ENCODE measurements around the gene ARL3. TPM values are rescaled to one million over a fixed set of nuclear protein-coding genes. Genes with fewer than 3 reads are reported as not detected.

Gene ARL3
- total RNA-seq, 1 experiment from 2014 or later: 20.7 TPM

DNA sequence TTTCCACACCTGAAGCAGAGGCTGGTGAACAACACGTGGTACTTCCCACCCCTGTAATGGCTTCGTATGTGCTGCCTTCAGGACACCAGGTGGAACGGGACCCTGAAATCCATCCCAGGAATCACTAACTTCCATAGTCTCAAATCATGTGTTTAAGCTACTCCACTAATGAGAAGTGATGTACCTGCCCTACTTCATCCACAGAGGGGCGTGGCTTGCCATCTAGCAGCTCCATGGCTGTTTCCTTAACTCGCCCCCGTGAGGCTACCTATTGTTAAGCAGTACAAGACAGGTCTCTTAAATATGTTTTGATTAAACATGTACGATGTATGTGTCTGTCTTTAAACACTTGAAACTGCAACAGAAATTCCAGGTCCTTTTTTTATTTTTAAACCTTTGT lies 31.8 kb downstream of the ARL3 start:
- ATAC-seq (no peak), DNase-seq (ENCODE audit: low read depth, low spot score) (no peak)
- in situ Hi-C loops (cut with HindIII; ENCODE audit: low pct_unique_long_range_greater_than_20kb, low sequenced_read_pairs): no loop called here
- Histone ChIP-seq H3K27ac (ENCODE audit: low read length) (no peak overlapping the region), H3K27me3 (ENCODE audit: control insufficient read depth, insufficient read depth, low read length) (no peaks in the 10 kb centered on the region), H3K9me3 (ENCODE audit: control insufficient read depth, insufficient read depth, low read depth, low read length) (no peaks in the 10 kb centered on the region), H3K4me1 (ENCODE audit: control insufficient read depth, insufficient read depth, low read length) (no peaks in the 10 kb centered on the region), H3K4me3 (ENCODE audit: low read depth in 2 of 2, low read length in 2 of 2) (no peak overlapping the region), H3K36me3 (ENCODE audit: control insufficient read depth, insufficient read depth, low read length) (no peaks in the 10 kb centered on the region)
- ChIA-PET POLR2A (interaction anchor here (0.6 kb wide), 1 partner anchor 366 kb away, joined by 3 read pairs; no protein-coding TSS in a partner anchor), CTCF (interaction anchor here (0.6 kb wide), 2 partner anchors 38 to 287 kb away, joined by 3 read pairs; partner anchors contain the start of gene TRIM8)
- TF ChIP-seq TCF7L2 (IDR thresholded peaks at IDR 0.05; ENCODE audit: low read depth, low read length) (no peak), SIN3A (IDR thresholded peaks at IDR 0.05; ENCODE audit: borderline replicate concordance, insufficient read depth, low read depth, low read length) (no peak), POLR2AphosphoS5 (IDR thresholded peaks at IDR 0.05; ENCODE audit: low read depth, low read length) (no peak)
- TF ChIP-seq, protein P1, sequence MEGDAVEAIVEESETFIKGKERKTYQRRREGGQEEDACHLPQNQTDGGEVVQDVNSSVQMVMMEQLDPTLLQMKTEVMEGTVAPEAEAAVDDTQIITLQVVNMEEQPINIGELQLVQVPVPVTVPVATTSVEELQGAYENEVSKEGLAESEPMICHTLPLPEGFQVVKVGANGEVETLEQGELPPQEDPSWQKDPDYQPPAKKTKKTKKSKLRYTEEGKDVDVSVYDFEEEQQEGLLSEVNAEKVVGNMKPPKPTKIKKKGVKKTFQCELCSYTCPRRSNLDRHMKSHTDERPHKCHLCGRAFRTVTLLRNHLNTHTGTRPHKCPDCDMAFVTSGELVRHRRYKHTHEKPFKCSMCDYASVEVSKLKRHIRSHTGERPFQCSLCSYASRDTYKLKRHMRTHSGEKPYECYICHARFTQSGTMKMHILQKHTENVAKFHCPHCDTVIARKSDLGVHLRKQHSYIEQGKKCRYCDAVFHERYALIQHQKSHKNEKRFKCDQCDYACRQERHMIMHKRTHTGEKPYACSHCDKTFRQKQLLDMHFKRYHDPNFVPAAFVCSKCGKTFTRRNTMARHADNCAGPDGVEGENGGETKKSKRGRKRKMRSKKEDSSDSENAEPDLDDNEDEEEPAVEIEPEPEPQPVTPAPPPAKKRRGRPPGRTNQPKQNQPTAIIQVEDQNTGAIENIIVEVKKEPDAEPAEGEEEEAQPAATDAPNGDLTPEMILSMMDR (IDR thresholded peaks at IDR 0.05): no peak
- TF ChIP-seq, protein P2, sequence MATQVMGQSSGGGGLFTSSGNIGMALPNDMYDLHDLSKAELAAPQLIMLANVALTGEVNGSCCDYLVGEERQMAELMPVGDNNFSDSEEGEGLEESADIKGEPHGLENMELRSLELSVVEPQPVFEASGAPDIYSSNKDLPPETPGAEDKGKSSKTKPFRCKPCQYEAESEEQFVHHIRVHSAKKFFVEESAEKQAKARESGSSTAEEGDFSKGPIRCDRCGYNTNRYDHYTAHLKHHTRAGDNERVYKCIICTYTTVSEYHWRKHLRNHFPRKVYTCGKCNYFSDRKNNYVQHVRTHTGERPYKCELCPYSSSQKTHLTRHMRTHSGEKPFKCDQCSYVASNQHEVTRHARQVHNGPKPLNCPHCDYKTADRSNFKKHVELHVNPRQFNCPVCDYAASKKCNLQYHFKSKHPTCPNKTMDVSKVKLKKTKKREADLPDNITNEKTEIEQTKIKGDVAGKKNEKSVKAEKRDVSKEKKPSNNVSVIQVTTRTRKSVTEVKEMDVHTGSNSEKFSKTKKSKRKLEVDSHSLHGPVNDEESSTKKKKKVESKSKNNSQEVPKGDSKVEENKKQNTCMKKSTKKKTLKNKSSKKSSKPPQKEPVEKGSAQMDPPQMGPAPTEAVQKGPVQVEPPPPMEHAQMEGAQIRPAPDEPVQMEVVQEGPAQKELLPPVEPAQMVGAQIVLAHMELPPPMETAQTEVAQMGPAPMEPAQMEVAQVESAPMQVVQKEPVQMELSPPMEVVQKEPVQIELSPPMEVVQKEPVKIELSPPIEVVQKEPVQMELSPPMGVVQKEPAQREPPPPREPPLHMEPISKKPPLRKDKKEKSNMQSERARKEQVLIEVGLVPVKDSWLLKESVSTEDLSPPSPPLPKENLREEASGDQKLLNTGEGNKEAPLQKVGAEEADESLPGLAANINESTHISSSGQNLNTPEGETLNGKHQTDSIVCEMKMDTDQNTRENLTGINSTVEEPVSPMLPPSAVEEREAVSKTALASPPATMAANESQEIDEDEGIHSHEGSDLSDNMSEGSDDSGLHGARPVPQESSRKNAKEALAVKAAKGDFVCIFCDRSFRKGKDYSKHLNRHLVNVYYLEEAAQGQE (IDR thresholded peaks at IDR 0.05; ENCODE audit: insufficient read depth in 1 of 2, low read depth in 2 of 2, low read length in 1 of 2): no peak
- BruUV-seq (replicated peaks): no TSS peak
- intact Hi-C loops (cut with micrococcal nuclease; ENCODE audit: unreplicated experiment): no loop called here

DNA sequence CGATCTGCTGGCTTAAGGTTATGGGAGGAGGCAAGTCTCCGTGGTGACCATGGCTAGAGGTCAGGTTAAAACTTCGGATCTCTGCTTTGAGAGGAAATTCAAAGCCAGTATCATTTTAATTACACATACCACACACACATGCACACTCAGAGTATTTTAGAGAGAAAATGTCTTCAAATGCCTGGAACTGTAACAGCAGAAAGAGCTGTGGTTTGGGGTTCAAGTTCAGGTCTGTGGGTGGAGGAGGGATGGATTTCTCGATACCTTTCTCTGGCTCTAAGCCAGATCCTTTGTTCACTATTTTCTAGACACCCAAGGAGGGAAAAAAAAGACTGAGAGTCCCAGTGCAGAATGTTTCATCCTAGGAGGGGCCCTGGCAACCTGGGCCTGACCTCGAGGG lies 32.5 kb downstream of the ARL3 start:
- in situ Hi-C loops (cut with HindIII; ENCODE audit: low pct_unique_long_range_greater_than_20kb, low sequenced_read_pairs): no loop called here
- H3K4me1 ChIP-seq (ENCODE audit: control insufficient read depth, insufficient read depth, low read length): no peaks in the 10 kb centered on the region
- DNase-seq (ENCODE audit: low read depth, low spot score) (no peak), ATAC-seq (no peak)
- no peak overlapping the region for H3K4me3 ChIP-seq (ENCODE audit: low read depth in 2 of 2, low read length in 2 of 2)
- POLR2A ChIA-PET: no interaction called here
- CTCF ChIA-PET: no interaction called here
- H3K36me3 ChIP-seq (ENCODE audit: control insufficient read depth, insufficient read depth, low read length): no peaks in the 10 kb centered on the region
- intact Hi-C loops (cut with micrococcal nuclease; ENCODE audit: unreplicated experiment): no loop called here
- H3K27ac ChIP-seq (ENCODE audit: low read length): no peak overlapping the region
- BruUV-seq (replicated peaks): no TSS peak
- TF ChIP-seq POLR2AphosphoS5 (IDR thresholded peaks at IDR 0.05; ENCODE audit: low read depth, low read length): no peak
- TF ChIP-seq TCF7L2 (IDR thresholded peaks at IDR 0.05; ENCODE audit: low read depth, low read length): no peak
- TF ChIP-seq, protein P1 (IDR thresholded peaks at IDR 0.05): no peak
- TF ChIP-seq, protein P2 (IDR thresholded peaks at IDR 0.05; ENCODE audit: insufficient read depth in 1 of 2, low read depth in 2 of 2, low read length in 1 of 2): no peak
- no peak for TF ChIP-seq SIN3A (IDR thresholded peaks at IDR 0.05; ENCODE audit: borderline replicate concordance, insufficient read depth, low read depth, low read length)
- no peaks in the 10 kb centered on the region for H3K27me3 ChIP-seq (ENCODE audit: control insufficient read depth, insufficient read depth, low read length)
- no peaks in the 10 kb centered on the region for H3K9me3 ChIP-seq (ENCODE audit: control insufficient read depth, insufficient read depth, low read depth, low read length)
